PC-9 (cell line): Measurements from ENCODE around the gene PGS1. TPM values are rescaled to one million over a fixed set of nuclear protein-coding genes. Genes with fewer than 3 reads are reported as not detected.

ENCODE experiments used
- BruUV-seq: library from RNA; stranded (reverse); fragments of 400-500 nt; replicated peaks from 2 replicates; lab custom pipeline; 2021; lab: Mats Ljungman, UMichigan
- CTCF ChIA-PET: fragments of 300-600 bp; sonication (Branson Sonifier 250); formaldehyde crosslinking; loops from one replicate; lab custom pipeline; 2022; ENCODE audit warnings: antibody characterized with exemption; lab: Charles Lee
- POLR2A ChIA-PET: fragments of 300-600 bp; sonication (Branson Sonifier 250); formaldehyde crosslinking; loops from one replicate; lab custom pipeline; 2022; ENCODE audit warnings: antibody characterized with exemption; ENCODE audit not compliant: unreplicated experiment; lab: Charles Lee
- DNase-seq, 2 experiments: peaks; one replicate each; pipeline versions ENCODE4 v3.0.0 to v3.0.0-alpha.2; 2015 to 2022; ENCODE audit warnings: mixed read lengths in 1 of 2
- H2AFZ ChIP-seq: fragments of 200-600 bp; sonication (generic); 2 replicates; pipeline ENCODE4 v1.8.1; 2017; ENCODE audit warnings: antibody characterized with exemption
- H3F3A ChIP-seq: fragments of 200-600 bp; sonication (generic); 2 replicates; pipeline ENCODE4 v1.8.1; 2017; ENCODE audit warnings: antibody characterized with exemption, mild to moderate bottlenecking, low read depth; ENCODE audit not compliant: insufficient read depth
- H3K27ac ChIP-seq: fragments of 200-600 bp; sonication (generic); 2 replicates; pipeline ENCODE4 v1.6.1; 2016; ENCODE audit warnings: mixed run types
- H3K27me3 ChIP-seq: fragments of 200-600 bp; sonication (generic); 2 replicates; pipeline ENCODE4 v1.6.1; 2016; ENCODE audit warnings: low read depth, mixed run types; ENCODE audit not compliant: insufficient read depth
- H3K36me3 ChIP-seq: fragments of 200-600 bp; sonication (generic); 2 replicates; pipeline ENCODE4 v1.6.1; 2016; ENCODE audit warnings: low read depth, mixed run types
- H3K4me1 ChIP-seq: fragments of 200-600 bp; sonication (generic); replicated peaks from 2 replicates; pipeline ENCODE4 v1.6.1; 2016; ENCODE audit warnings: mixed run types; ENCODE audit not compliant: insufficient read depth
- H3K4me2 ChIP-seq: fragments of 200-600 bp; sonication (generic); 2 replicates; pipeline ENCODE4 v1.6.1; 2017; ENCODE audit warnings: mixed run types
- H3K4me3 ChIP-seq: fragments of 200-600 bp; sonication (generic); 2 replicates; pipeline ENCODE4 v1.6.1; 2016; ENCODE audit warnings: mixed run types
- H3K79me2 ChIP-seq: fragments of 200-600 bp; sonication (generic); 2 replicates; pipeline ENCODE4 v1.6.1; 2017; ENCODE audit warnings: low read depth, mixed run types
- H3K9me2 ChIP-seq: fragments of 200-600 bp; sonication (generic); 2 replicates; pipeline ENCODE4 v1.8.1; 2017; ENCODE audit warnings: mild to moderate bottlenecking; ENCODE audit not compliant: insufficient read depth
- H3K9me3 ChIP-seq: fragments of 200-600 bp; sonication (generic); 2 replicates; pipeline ENCODE4 v1.8.1; 2016; ENCODE audit warnings: low read depth; ENCODE audit not compliant: insufficient read depth
- H4K20me1 ChIP-seq: fragments of 200-600 bp; sonication (generic); 2 replicates; pipeline ENCODE4 v1.8.1; 2017; ENCODE audit not compliant: insufficient read depth
- EZH2 ChIP-seq: fragments of 200-600 bp; sonication (generic); IDR thresholded peaks from 2 replicates; pipeline ENCODE4 v1.8.0; 2017; ENCODE audit warnings: antibody characterized with exemption, low read depth
- intact Hi-C: fragments of 100-400 bp; cut with micrococcal nuclease; formaldehyde crosslinking; loops from one replicate; pipeline ENCODE4 v1.10.0; 2022; ENCODE audit not compliant: unreplicated experiment
- total RNA-seq: library from RNA; stranded (reverse); gene quantifications from 2 replicates; pipeline ENCODE4 v1.2.3, GENCODE V29; 2021
- TF ChIP-seq, protein P1 (sequence below): fragments of 200-600 bp; sonication (generic); conservative IDR thresholded peaks from 2 replicates; pipeline ENCODE4 v1.6.1; 2017; ENCODE audit warnings: mixed run types, antibody characterized with exemption, mild to moderate bottlenecking, moderate library complexity

The PGS1 gene
- total RNA-seq, 1 experiment from 2014 or later = 40.2 TPM

DNA sequence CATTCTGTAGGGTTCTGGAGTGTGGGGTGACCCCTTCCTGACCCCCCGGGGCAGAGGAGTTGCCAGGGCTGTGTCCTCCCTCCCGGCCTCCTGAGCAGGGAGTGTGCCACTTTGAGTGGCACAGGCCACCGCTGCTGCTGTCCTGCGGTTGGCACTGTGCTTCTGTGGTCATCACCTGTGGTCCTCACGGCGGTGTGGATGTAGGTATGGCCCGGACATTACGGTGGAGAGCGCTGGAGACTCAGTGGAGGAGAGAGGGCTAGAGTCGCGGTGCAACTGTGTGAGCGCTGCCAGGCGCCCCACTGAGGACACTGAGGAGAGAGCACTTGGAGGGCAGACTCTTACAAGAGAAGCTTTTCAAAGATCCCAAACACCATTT is 39.1 kb downstream of the PGS1 start:
- no TSS peak for BruUV-seq
- H3K4me1 ChIP-seq = no peaks in the 10 kb centered on the region
- DNase-seq = no peak
- intact Hi-C loops = no loop called here
- H3K4me3 ChIP-seq = no peak overlapping the region
- 0 out of 2 replicates have a peak, but pooled peaks cover 5% of the 10 kb centered on the region for H3F3A ChIP-seq
- TF ChIP-seq, protein P1, sequence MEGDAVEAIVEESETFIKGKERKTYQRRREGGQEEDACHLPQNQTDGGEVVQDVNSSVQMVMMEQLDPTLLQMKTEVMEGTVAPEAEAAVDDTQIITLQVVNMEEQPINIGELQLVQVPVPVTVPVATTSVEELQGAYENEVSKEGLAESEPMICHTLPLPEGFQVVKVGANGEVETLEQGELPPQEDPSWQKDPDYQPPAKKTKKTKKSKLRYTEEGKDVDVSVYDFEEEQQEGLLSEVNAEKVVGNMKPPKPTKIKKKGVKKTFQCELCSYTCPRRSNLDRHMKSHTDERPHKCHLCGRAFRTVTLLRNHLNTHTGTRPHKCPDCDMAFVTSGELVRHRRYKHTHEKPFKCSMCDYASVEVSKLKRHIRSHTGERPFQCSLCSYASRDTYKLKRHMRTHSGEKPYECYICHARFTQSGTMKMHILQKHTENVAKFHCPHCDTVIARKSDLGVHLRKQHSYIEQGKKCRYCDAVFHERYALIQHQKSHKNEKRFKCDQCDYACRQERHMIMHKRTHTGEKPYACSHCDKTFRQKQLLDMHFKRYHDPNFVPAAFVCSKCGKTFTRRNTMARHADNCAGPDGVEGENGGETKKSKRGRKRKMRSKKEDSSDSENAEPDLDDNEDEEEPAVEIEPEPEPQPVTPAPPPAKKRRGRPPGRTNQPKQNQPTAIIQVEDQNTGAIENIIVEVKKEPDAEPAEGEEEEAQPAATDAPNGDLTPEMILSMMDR = no peak
- TF ChIP-seq EZH2 = no peak
- H3K79me2 ChIP-seq = no peaks in the 10 kb centered on the region
- ChIA-PET POLR2A (no interaction called here), CTCF (no interaction called here)
- peaks cover 5% of the 10 kb centered on the region; the same call in 1 of the 2 replicates for H4K20me1 ChIP-seq
- no peaks in the 10 kb centered on the region for H3K9me3 ChIP-seq
- no peaks in the 10 kb centered on the region for H3K36me3 ChIP-seq
- no peak overlapping the region for H3K27ac ChIP-seq
- no peaks in the 10 kb centered on the region for H3K9me2 ChIP-seq
- H3K4me2 ChIP-seq = no peak overlapping the region
- H2AFZ ChIP-seq = no peak overlapping the region
- H3K27me3 ChIP-seq = no peaks in the 10 kb centered on the region

DNA sequence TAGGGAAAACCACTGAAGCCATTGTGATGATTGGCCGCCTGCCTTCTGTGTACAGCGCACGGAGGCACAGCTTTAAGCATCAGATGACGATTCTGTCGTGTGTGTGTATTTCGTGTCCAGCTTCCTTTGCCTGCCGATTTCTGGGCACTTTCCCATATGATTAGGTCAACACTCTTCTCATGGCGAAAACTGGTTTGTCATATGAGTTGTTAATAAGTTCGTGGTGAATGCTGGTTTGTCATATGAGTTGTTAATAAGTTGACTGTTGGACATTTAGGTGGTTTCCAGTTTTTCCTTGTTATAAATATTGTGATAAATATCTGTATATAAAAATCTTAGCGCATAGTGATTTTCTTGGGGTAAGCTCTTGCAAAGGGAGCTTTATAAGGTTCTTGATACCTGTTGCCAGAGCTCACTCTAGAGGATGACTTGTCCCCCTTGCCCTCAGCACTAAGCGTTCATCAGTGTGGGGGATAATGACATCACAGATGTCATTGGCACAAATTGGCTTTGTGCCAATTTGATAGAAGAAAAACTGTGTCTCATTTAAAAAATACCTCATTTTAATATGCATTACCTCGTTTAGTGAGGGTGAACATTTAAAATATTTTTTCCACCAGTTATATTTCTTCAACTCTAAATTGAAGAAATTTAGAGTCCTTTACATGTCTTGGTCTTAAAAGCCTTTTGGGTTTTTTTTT is 40.0 kb downstream of the PGS1 start:
- no peaks in the 10 kb centered on the region for H3K36me3 ChIP-seq
- DNase-seq = no peak
- no peaks in the 10 kb centered on the region for H3K9me2 ChIP-seq
- no peaks in the 10 kb centered on the region for H3K79me2 ChIP-seq
- 0 out of 2 replicates have a peak, but pooled peaks cover 5% of the 10 kb centered on the region for H3F3A ChIP-seq
- no TSS peak for BruUV-seq
- no peak overlapping the region for H3K4me2 ChIP-seq
- H3K9me3 ChIP-seq = no peaks in the 10 kb centered on the region
- intact Hi-C loops = no loop called here
- H4K20me1 ChIP-seq = peaks cover 5% of the 10 kb centered on the region; the same call in 1 of the 2 replicates
- H3K27ac ChIP-seq = no peak overlapping the region
- no peaks in the 10 kb centered on the region for H3K27me3 ChIP-seq
- ChIA-PET POLR2A (no interaction called here), CTCF (interaction anchor here (0.6 kb wide), 1 partner anchor 126 kb away, joined by 3 read pairs; no protein-coding TSS in a partner anchor)
- H3K4me3 ChIP-seq = no peak overlapping the region
- TF ChIP-seq, protein P1 = no peak
- TF ChIP-seq EZH2 = no peak
- H2AFZ ChIP-seq = no peak overlapping the region
- no peaks in the 10 kb centered on the region for H3K4me1 ChIP-seq

DNA sequence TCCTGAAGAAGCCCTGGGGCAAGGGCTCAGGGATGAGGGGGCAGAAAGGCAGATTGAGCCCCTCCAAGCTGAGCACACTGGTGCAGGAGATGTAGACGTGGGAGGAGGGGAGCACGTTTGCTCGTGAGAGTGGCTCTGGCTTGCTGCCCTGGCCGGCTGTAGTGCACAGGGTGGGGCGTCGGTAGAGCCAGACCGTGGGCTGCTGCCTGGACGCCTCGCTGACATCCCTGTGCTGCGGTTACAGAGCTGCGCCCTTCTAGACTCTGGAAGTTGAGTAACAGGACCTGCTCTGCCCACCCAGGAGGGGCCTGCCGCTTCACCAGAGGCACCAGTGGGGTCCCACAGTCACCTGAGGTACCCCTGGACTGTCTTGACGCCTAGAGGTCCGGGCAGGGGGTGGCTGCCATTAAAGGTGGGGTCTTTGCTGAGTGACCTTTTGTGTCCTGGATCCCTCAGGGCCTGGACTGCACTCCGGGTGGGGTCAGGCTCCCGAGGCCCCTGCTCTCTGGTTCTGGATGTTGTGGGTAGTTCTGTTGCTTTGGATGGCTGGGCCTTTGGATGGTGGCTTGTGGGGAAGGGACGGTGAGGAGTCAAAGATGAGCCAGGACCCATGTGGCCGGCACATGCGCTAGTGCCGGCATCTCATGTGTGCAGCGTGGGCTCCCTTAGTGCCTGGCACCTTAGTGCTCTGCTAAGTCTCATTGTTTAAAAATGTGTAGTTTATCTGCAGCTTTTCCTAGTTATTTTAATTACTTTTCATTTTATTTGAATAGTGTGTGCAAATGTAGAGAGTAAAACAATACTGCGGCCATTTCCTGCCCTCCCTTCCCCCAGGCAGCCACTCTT is 41.7 kb downstream of the PGS1 start:
- ChIA-PET CTCF (no interaction called here), POLR2A (no interaction called here)
- H3K27me3 ChIP-seq = no peaks in the 10 kb centered on the region
- intact Hi-C loops = loop anchor here (5.0 kb wide), 2 partner anchors 133 to 333 kb away; no protein-coding TSS in a partner anchor
- no peaks in the 10 kb centered on the region for H3K36me3 ChIP-seq
- no peaks in the 10 kb centered on the region for H3K9me3 ChIP-seq
- no peak overlapping the region for H3K4me3 ChIP-seq
- H3K9me2 ChIP-seq = no peaks in the 10 kb centered on the region
- DNase-seq = no peak
- no TSS peak for BruUV-seq
- H2AFZ ChIP-seq = no peak overlapping the region
- no peaks in the 10 kb centered on the region for H3K79me2 ChIP-seq
- no peak overlapping the region for H3K4me2 ChIP-seq
- no peaks in the 10 kb centered on the region for H3K4me1 ChIP-seq
- no peak overlapping the region for H3K27ac ChIP-seq
- no peak for TF ChIP-seq EZH2
- TF ChIP-seq, protein P1 = no peak
- peaks cover 5% of the 10 kb centered on the region; the same call in 1 of the 2 replicates for H4K20me1 ChIP-seq
- H3F3A ChIP-seq = 0 out of 2 replicates have a peak, but pooled peaks cover 5% of the 10 kb centered on the region
